SK-N-SH (cell line): ENCODE measurements around the gene CNGA2. TPM values are rescaled to one million over a fixed set of nuclear protein-coding genes. Genes with fewer than 3 reads are reported as not detected.

Experiments used
- CTCF ChIA-PET: fragments of 300-600, 350-600 bp; formaldehyde crosslinking; extraction: SDS; loops from one replicate; lab custom pipeline; 2021; lab: Yijun Ruan, JAX
- POLR2A ChIA-PET: fragments of 350-600 bp; sonication (Branson Sonifier 250); formaldehyde crosslinking; extraction: SDS; loops from one replicate; lab custom pipeline; 2020; ENCODE audit warnings: antibody characterized with exemption, inconsistent platforms; lab: Yijun Ruan, JAX
- DNase-seq: peaks from one replicate; pipeline ENCODE4 v3.0.0; 2012
- H2AFZ ChIP-seq: fragments of 200-600 bp; sonication (generic); 2 replicates; pipeline ENCODE4 v1.8.1; 2016; ENCODE audit warnings: antibody characterized with exemption, mild to moderate bottlenecking, low read depth
- H3F3A ChIP-seq: fragments of 200-600 bp; sonication (generic); replicated peaks from 2 replicates; pipeline ENCODE3; 2016; ENCODE audit warnings: antibody characterized with exemption, mild to moderate bottlenecking; ENCODE audit not compliant: insufficient read depth
- H3K27ac ChIP-seq, 2 experiments: fragments of 200-500 bp in 1 of 2; fragments of 200-600 bp in 1 of 2; sonication (Bioruptor generic) in 1 of 2; sonication (generic), shearing (Covaris generic) in 1 of 2; 2 replicates each; pipeline versions ENCODE4 v1.5.1 to v1.6.1; 2014 to 2016; ENCODE audit warnings: low read depth in 2 of 2, inconsistent platforms in 1 of 2, low read length in 1 of 2, mild to moderate bottlenecking in 1 of 2, mixed read lengths in 1 of 2
- H3K27me3 ChIP-seq: fragments of 200-600 bp; sonication (generic), shearing (Covaris generic); 2 replicates; pipeline ENCODE4 v1.6.1; 2016; ENCODE audit warnings: mixed run types; ENCODE audit not compliant: insufficient read depth
- H3K36me3 ChIP-seq, 2 experiments: fragments of 200-500 bp in 1 of 2; fragments of 200-600 bp in 1 of 2; sonication (Bioruptor generic) in 1 of 2; sonication (generic) in 1 of 2; replicated peaks in 1 of 2; 2 replicates each; pipeline versions ENCODE3 to v1.5.1; 2014 to 2016; ENCODE audit warnings: low read length in 1 of 2, mild to moderate bottlenecking in 1 of 2; ENCODE audit not compliant: insufficient read depth in 2 of 2, control insufficient read depth in 1 of 2
- H3K4me1 ChIP-seq, 2 experiments: fragments of 200-500 bp in 1 of 2; fragments of 200-600 bp in 1 of 2; sonication (Bioruptor generic) in 1 of 2; sonication (generic), shearing (Covaris generic) in 1 of 2; 2 replicates each; pipeline versions ENCODE4 v1.5.1 to v1.6.1; 2014 to 2016; ENCODE audit warnings: low read depth in 1 of 2, low read length in 1 of 2, mixed run types in 1 of 2; ENCODE audit not compliant: insufficient read depth in 2 of 2, control insufficient read depth in 1 of 2
- H3K4me2 ChIP-seq: fragments of 200-600 bp; sonication (generic), shearing (Covaris generic); 2 replicates; pipeline ENCODE4 v1.6.1; 2017; ENCODE audit warnings: mixed run types
- H3K4me3 ChIP-seq, 2 experiments: fragments of 200-500 bp in 1 of 2; fragments of 200-600 bp in 1 of 2; sonication (Bioruptor generic) in 1 of 2; sonication (generic), shearing (Covaris generic) in 1 of 2; 2 replicates each; pipeline versions ENCODE4 v1.5.1 to v1.8.1; 2014 to 2016; ENCODE audit warnings: low read depth in 2 of 2, inconsistent platforms in 1 of 2, low read length in 1 of 2, mild to moderate bottlenecking in 1 of 2, mixed read lengths in 1 of 2, moderate library complexity in 1 of 2
- H3K79me2 ChIP-seq: fragments of 200-600 bp; sonication (generic); 2 replicates; pipeline ENCODE4 v1.8.1; 2017; ENCODE audit warnings: mild to moderate bottlenecking; ENCODE audit not compliant: insufficient read depth
- H3K9ac ChIP-seq: fragments of 200-600 bp; sonication (generic); 2 replicates; pipeline ENCODE4 v1.6.1; 2017; ENCODE audit warnings: mixed run types
- H3K9me2 ChIP-seq: fragments of 200-600 bp; sonication (generic); 2 replicates; pipeline ENCODE4 v1.6.1; 2017; ENCODE audit warnings: mixed run types
- H3K9me3 ChIP-seq: fragments of 200-600 bp; sonication (generic); 2 replicates; pipeline ENCODE4 v1.6.1; 2017; ENCODE audit warnings: mixed run types, mild to moderate bottlenecking, moderate library complexity
- H4K20me1 ChIP-seq: fragments of 200-600 bp; sonication (generic); 2 replicates; pipeline ENCODE4 v1.6.1; 2017; ENCODE audit warnings: mild to moderate bottlenecking, mixed run types; ENCODE audit not compliant: insufficient read depth
- EP300 ChIP-seq, 2 experiments: IDR thresholded peaks; 2 replicates each; pipeline versions ENCODE4 v1.4.0 to v1.6.1; 2012; ENCODE audit warnings: borderline replicate concordance in 1 of 2, low read depth in 1 of 2, low read length in 1 of 2
- NRF1 ChIP-seq: IDR thresholded peaks from 2 replicates; pipeline ENCODE4 v1.6.1; 2012; ENCODE audit warnings: low read depth, mild to moderate bottlenecking, low read length
- RCOR1 ChIP-seq: fragments of 150-350 bp; IDR thresholded peaks from 2 replicates; pipeline ENCODE4 v1.6.1; 2017; ENCODE audit warnings: antibody characterized with exemption, low read length
- REST ChIP-seq: IDR thresholded peaks from 2 replicates; pipeline ENCODE4 v1.6.1; 2012; ENCODE audit warnings: mild to moderate bottlenecking, low read depth, low read length, moderate library complexity
- RFX5 ChIP-seq: IDR thresholded peaks from 2 replicates; pipeline ENCODE4 v1.6.1; 2012; ENCODE audit warnings: mild to moderate bottlenecking, improper control_type of control experiment, low read length
- SMC3 ChIP-seq: IDR thresholded peaks from 2 replicates; pipeline ENCODE4 v1.6.1; 2012; ENCODE audit warnings: low read depth, low read length, improper control_type of control experiment
- TEAD4 ChIP-seq: IDR thresholded peaks from 2 replicates; pipeline ENCODE4 v1.4.0; 2012; ENCODE audit warnings: mild to moderate bottlenecking, borderline replicate concordance; ENCODE audit not compliant: insufficient read depth
- WGBS: methylation state at CpG from one replicate; pipeline ENCODE4 v1.1.6; 2017; ENCODE audit warnings: low lambda C conversion rate; 5-methylcytosine and 5-hydroxymethylcytosine counted together
- polyA plus RNA-seq, 3 experiments: library from polyadenylated mRNA; depleted of rRNA; stranded (reverse); fragments of >200 nt; gene quantifications; 2 replicates each; pipeline ENCODE4 v1.2.3, GENCODE V29; 2012

CNGA2 gene
- polyA plus RNA-seq, 1 of the 3 experiments (the other 2 are of a cell fraction), result not detected

GRCh38 chrX:151701531-151701930 lies 33.0 kb upstream of the CNGA2 start:
- TF ChIP-seq SMC3 (no peak), TEAD4 (no peak), REST (no peak), RFX5 (no peak), RCOR1 (no peak), EP300 (IDR thresholded peaks at IDR 0.05; ENCODE audit: borderline replicate concordance in 1 of 2, low read depth in 1 of 2, low read length in 1 of 2) (no peak)

GRCh38 chrX:151702026-151702714 lies 32.4 kb upstream of the CNGA2 start:
- ChIA-PET POLR2A (no interaction called here), CTCF (no interaction called here)
- 5% methylated on average over 6 of the region's 9 CpGs for WGBS

More at GRCh38 chrX:151701531-151701930, 33.0 kb upstream of the CNGA2 start:
- no peak for DNase-seq
- H4K20me1 ChIP-seq, result no peaks in the 10 kb centered on the region
- peaks cover 14% of the 10 kb centered on the region for H3K27me3 ChIP-seq
- H3K9me3 ChIP-seq, result no peaks in the 10 kb centered on the region
- H2AFZ ChIP-seq, result no peak overlapping the region
- H3K4me2 ChIP-seq, result no peak overlapping the region
- no peaks in the 10 kb centered on the region for H3K79me2 ChIP-seq
- no peaks in the 10 kb centered on the region for H3F3A ChIP-seq
- H3K9me2 ChIP-seq, result no peaks in the 10 kb centered on the region
- ChIA-PET CTCF (no interaction called here), POLR2A (no interaction called here)
- no peak overlapping the region for H3K27ac ChIP-seq
- no peaks in the 10 kb centered on the region for H3K36me3 ChIP-seq
- 11% methylated on average over 7 of the region's 7 CpGs for WGBS
- no peak overlapping the region for H3K9ac ChIP-seq
- H3K4me1 ChIP-seq, result no peaks in the 10 kb centered on the region
- H3K4me3 ChIP-seq, result no peak overlapping the region

More at GRCh38 chrX:151702026-151702714, 32.4 kb upstream of the CNGA2 start:
- no peak overlapping the region for H3K9ac ChIP-seq
- no peaks in the 10 kb centered on the region for H3K36me3 ChIP-seq
- TF ChIP-seq NRF1, result no peak
- no peak overlapping the region for H3K4me2 ChIP-seq
- H3F3A ChIP-seq, result no peaks in the 10 kb centered on the region
- no peak overlapping the region for H3K4me3 ChIP-seq
- no peaks in the 10 kb centered on the region for H4K20me1 ChIP-seq
- no peak overlapping the region for H2AFZ ChIP-seq
- H3K4me1 ChIP-seq, result no peaks in the 10 kb centered on the region
- no peak for DNase-seq
- H3K27me3 ChIP-seq, result peaks cover 14% of the 10 kb centered on the region
- H3K79me2 ChIP-seq, result no peaks in the 10 kb centered on the region
- no peaks in the 10 kb centered on the region for H3K9me3 ChIP-seq
- no peak overlapping the region for H3K27ac ChIP-seq
- no peaks in the 10 kb centered on the region for H3K9me2 ChIP-seq
